Measurements from ENCODE around the gene STK16. TPM values are rescaled to one million over a fixed set of nuclear protein-coding genes. Genes with fewer than 3 reads are reported as not detected.

STK16 gene
- total RNA-seq, 1 donor, result 18.5 TPM

GRCh38 chr2:219266232-219266631 lies 21.0 kb downstream of the STK16 start:
- H3K27me3 ChIP-seq (ENCODE audit: insufficient read depth, low read length), result no peaks in the 10 kb centered on the region
- H3K4me1 ChIP-seq (ENCODE audit: insufficient read depth, low read length), result no peaks in the 10 kb centered on the region
- no peaks in the 10 kb centered on the region for H3K9me3 ChIP-seq (ENCODE audit: low read depth, low read length)
- H3K4me3 ChIP-seq (ENCODE audit: low read length), result no peak overlapping the region

GRCh38 chr2:219266886-219267285 lies 21.6 kb downstream of the STK16 start:
- Histone ChIP-seq H3K4me3 (ENCODE audit: low read length) (no peak overlapping the region), H3K27me3 (ENCODE audit: insufficient read depth, low read length) (no peaks in the 10 kb centered on the region), H3K4me1 (ENCODE audit: insufficient read depth, low read length) (no peaks in the 10 kb centered on the region), H3K9me3 (ENCODE audit: low read depth, low read length) (no peaks in the 10 kb centered on the region)

- no peaks in the 10 kb centered on the region for H3K9me3 ChIP-seq (ENCODE audit: low read depth, low read length)
- no peak overlapping the region for H3K4me3 ChIP-seq (ENCODE audit: low read length)
- H3K27me3 ChIP-seq (ENCODE audit: insufficient read depth, low read length), result no peaks in the 10 kb centered on the region
- H3K4me1 ChIP-seq (ENCODE audit: insufficient read depth, low read length), result no peaks in the 10 kb centered on the region
Measured at GRCh38 chr2:219268294-219268693, 23.0 kb downstream of the STK16 start.

- Histone ChIP-seq H3K27me3 (ENCODE audit: insufficient read depth, low read length) (no peaks in the 10 kb centered on the region), H3K9me3 (ENCODE audit: low read depth, low read length) (no peaks in the 10 kb centered on the region), H3K4me1 (ENCODE audit: insufficient read depth, low read length) (no peaks in the 10 kb centered on the region), H3K4me3 (ENCODE audit: low read length) (no peak overlapping the region)
Measured at GRCh38 chr2:219269362-219270054, 24.2 kb downstream of the STK16 start.

GRCh38 chr2:219270055-219270372 lies 24.7 kb downstream of the STK16 start:
- no peak overlapping the region for H3K4me3 ChIP-seq (ENCODE audit: low read length)
- H3K4me1 ChIP-seq (ENCODE audit: insufficient read depth, low read length), result no peaks in the 10 kb centered on the region
- no peaks in the 10 kb centered on the region for H3K9me3 ChIP-seq (ENCODE audit: low read depth, low read length)
- H3K27me3 ChIP-seq (ENCODE audit: insufficient read depth, low read length), result no peaks in the 10 kb centered on the region

GRCh38 chr2:219271021-219271420 lies 25.7 kb downstream of the STK16 start:
- Histone ChIP-seq H3K4me3 (ENCODE audit: low read length) (no peak overlapping the region), H3K27me3 (ENCODE audit: insufficient read depth, low read length) (no peaks in the 10 kb centered on the region), H3K4me1 (ENCODE audit: insufficient read depth, low read length) (no peaks in the 10 kb centered on the region), H3K9me3 (ENCODE audit: low read depth, low read length) (no peaks in the 10 kb centered on the region)

- Histone ChIP-seq H3K4me1 (ENCODE audit: insufficient read depth, low read length) (no peaks in the 10 kb centered on the region), H3K27me3 (ENCODE audit: insufficient read depth, low read length) (no peaks in the 10 kb centered on the region), H3K9me3 (ENCODE audit: low read depth, low read length) (no peaks in the 10 kb centered on the region), H3K4me3 (ENCODE audit: low read length) (no peak overlapping the region)
Measured at GRCh38 chr2:219272356-219272755, 27.1 kb downstream of the STK16 start.

GRCh38 chr2:219272995-219273394 lies 27.7 kb downstream of the STK16 start:
- H3K4me3 ChIP-seq (ENCODE audit: low read length), result no peak overlapping the region
- H3K9me3 ChIP-seq (ENCODE audit: low read depth, low read length), result no peaks in the 10 kb centered on the region
- H3K27me3 ChIP-seq (ENCODE audit: insufficient read depth, low read length), result no peaks in the 10 kb centered on the region
- H3K4me1 ChIP-seq (ENCODE audit: insufficient read depth, low read length), result peaks cover 6% of the 10 kb centered on the region

- Histone ChIP-seq H3K4me1 (ENCODE audit: insufficient read depth, low read length) (peaks cover 16% of the 10 kb centered on the region), H3K4me3 (ENCODE audit: low read length) (no peak overlapping the region), H3K9me3 (ENCODE audit: low read depth, low read length) (no peaks in the 10 kb centered on the region), H3K27me3 (ENCODE audit: insufficient read depth, low read length) (no peaks in the 10 kb centered on the region)
Measured at GRCh38 chr2:219273937-219274336, 28.7 kb downstream of the STK16 start.

GRCh38 chr2:219274361-219274921 lies 29.2 kb downstream of the STK16 start:
- Histone ChIP-seq H3K4me3 (ENCODE audit: low read length) (no peak overlapping the region), H3K4me1 (ENCODE audit: insufficient read depth, low read length) (peaks cover 16% of the 10 kb centered on the region), H3K9me3 (ENCODE audit: low read depth, low read length) (no peaks in the 10 kb centered on the region), H3K27me3 (ENCODE audit: insufficient read depth, low read length) (no peaks in the 10 kb centered on the region)

GRCh38 chr2:219277703-219278654 lies 32.7 kb downstream of the STK16 start:
- no peak overlapping the region for H3K4me3 ChIP-seq (ENCODE audit: low read length)
- no peaks in the 10 kb centered on the region for H3K9me3 ChIP-seq (ENCODE audit: low read depth, low read length)
- peaks cover 29% of the 10 kb centered on the region for H3K4me1 ChIP-seq (ENCODE audit: insufficient read depth, low read length)
- H3K27me3 ChIP-seq (ENCODE audit: insufficient read depth, low read length), result no peaks in the 10 kb centered on the region

GRCh38 chr2:219278655-219279150 lies 33.4 kb downstream of the STK16 start:
- H3K9me3 ChIP-seq (ENCODE audit: low read depth, low read length), result no peaks in the 10 kb centered on the region
- H3K27me3 ChIP-seq (ENCODE audit: insufficient read depth, low read length), result no peaks in the 10 kb centered on the region
- peak overlapping the region; percentile 61 for H3K4me3 ChIP-seq (ENCODE audit: low read length)
- peaks cover 29% of the 10 kb centered on the region for H3K4me1 ChIP-seq (ENCODE audit: insufficient read depth, low read length)

- Histone ChIP-seq H3K27me3 (ENCODE audit: insufficient read depth, low read length) (no peaks in the 10 kb centered on the region), H3K4me1 (ENCODE audit: insufficient read depth, low read length) (peaks cover 29% of the 10 kb centered on the region), H3K9me3 (ENCODE audit: low read depth, low read length) (no peaks in the 10 kb centered on the region), H3K4me3 (ENCODE audit: low read length) (peak within 1 kb of the TSS; percentile 61)
Measured at GRCh38 chr2:219279151-219279915, 34.1 kb downstream of the STK16 start, which contains the start of gene DNAJB2. Gene DNAJB2 (plus strand): TSS chr2:219279366. CDS start chr2:219279834, 468 bp downstream.

GRCh38 chr2:219279916-219280516 lies 34.7 kb downstream of the STK16 start:
- Histone ChIP-seq H3K9me3 (ENCODE audit: low read depth, low read length) (no peaks in the 10 kb centered on the region), H3K4me1 (ENCODE audit: insufficient read depth, low read length) (peaks cover 29% of the 10 kb centered on the region), H3K4me3 (ENCODE audit: low read length) (peak overlapping the region; percentile 61), H3K27me3 (ENCODE audit: insufficient read depth, low read length) (no peaks in the 10 kb centered on the region)

Data from mononuclear cell (primary cell).